ENCODE measurements around the gene ZNF570.
A peak's percentile ranks its signal among the peaks of the same experiment; 100 is the strongest.

ZNF570 gene

DNA sequence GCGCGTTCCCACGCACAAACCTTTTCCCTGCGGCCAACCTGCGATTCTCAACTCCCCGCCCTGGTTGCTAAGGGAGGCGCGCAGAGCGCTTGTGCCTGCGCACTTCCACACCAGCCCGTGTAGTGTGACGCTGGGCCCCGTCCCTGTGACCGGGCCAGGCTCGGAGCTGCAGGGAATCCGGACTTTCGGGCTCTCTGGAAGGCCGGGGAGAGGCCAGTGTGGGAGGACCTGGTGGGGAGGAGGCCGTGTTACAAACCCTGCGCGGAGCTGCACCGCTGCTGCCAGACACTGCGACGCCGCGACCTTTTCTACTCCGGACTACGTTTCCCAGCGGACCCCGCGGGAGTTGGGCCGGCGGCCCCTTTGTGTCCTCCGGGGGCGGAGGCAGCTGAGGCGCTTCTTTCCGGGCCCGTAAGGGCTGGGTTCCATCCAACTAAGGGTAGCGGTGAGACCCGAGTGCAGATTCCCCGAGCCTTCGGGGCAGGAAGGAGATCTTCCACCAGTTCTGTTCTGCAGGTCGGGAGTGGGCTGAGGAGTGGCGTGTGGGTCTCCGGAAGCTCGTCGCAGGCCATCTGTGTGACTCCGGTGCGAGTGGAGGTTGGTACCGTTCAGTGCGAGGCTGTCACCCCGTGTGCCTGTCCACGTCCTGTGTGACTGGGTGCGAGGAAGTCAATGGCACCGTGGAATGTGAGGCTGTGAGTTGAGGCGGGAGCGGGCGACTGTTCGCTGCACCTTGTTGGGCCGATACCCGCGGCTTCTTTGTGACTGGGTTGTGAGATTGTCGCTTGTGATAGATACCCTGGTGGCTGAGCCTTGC is at the start of gene ZNF570:
Gene ZNF570 (plus strand): TSS at position 396 of the 817 bp plus-strand sequence. CDS start 999 bp downstream, outside the sequence.
- Histone ChIP-seq H3K9me3 (ENCODE audit: control insufficient read depth, low read depth, low read length) (no peaks in the 10 kb centered on the region), H3K27me3 (ENCODE audit: control insufficient read depth, insufficient read depth, low read length) (no peaks in the 10 kb centered on the region), H3K4me1 (ENCODE audit: control insufficient read depth, low read depth, low read length) (no peaks in the 10 kb centered on the region), H3K27ac (ENCODE audit: low read length) (no peak within 1 kb of the TSS), H3K36me3 (ENCODE audit: control insufficient read depth, low read depth, low read length) (peaks cover 6% of the 10 kb centered on the region), H3K9ac (ENCODE audit: low read length) (peak within 1 kb of the TSS; percentile 70), H3K4me3 (ENCODE audit: low read length) (peak within 1 kb of the TSS; percentile 100)

DNA sequence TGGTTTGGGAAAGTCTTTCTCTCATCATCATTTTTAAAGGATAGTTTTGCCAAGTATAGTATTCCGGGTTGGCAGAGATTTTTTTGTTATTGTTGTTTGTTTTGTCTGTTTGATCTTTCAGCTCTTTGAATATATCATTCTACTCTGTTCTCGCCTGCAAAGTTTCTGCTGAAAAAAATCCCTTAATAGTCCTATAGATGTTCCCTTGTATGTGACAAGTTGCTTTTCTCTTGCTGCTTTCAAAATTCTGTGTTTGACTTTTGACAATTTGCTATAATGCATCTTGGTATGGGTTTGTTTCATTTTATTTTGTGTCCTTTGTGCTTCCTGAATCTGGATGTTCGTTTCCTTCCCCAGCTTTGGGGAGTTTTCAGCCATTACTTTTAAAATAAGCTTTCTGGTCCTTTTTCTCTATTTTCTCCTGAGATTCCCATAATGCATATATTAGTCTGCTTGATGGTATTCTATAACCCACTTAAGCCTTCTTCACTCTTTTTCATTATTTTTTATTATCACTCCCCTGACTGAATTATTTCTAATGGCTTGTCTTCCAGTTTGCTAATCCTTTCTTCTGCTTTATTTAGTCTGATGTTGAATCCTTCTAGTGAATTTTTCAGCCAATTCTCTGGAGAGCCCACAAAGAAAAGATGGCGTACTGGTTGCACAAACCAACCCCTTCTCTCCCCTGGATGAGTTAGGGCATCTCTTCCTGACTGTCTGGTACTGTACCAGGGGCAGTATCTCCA is 16.5 kb upstream of the ZNF570 start:
- Histone ChIP-seq H3K9me3 (ENCODE audit: control insufficient read depth, low read depth, low read length) (peaks cover 89% of the 10 kb centered on the region), H3K9ac (ENCODE audit: low read length) (no peak overlapping the region), H3K4me3 (ENCODE audit: low read length) (no peak overlapping the region), H3K4me1 (ENCODE audit: control insufficient read depth, low read depth, low read length) (no peaks in the 10 kb centered on the region), H3K27me3 (ENCODE audit: control insufficient read depth, insufficient read depth, low read length) (no peaks in the 10 kb centered on the region), H3K36me3 (ENCODE audit: control insufficient read depth, low read depth, low read length) (no peaks in the 10 kb centered on the region), H3K27ac (ENCODE audit: low read length) (no peak overlapping the region)

DNA sequence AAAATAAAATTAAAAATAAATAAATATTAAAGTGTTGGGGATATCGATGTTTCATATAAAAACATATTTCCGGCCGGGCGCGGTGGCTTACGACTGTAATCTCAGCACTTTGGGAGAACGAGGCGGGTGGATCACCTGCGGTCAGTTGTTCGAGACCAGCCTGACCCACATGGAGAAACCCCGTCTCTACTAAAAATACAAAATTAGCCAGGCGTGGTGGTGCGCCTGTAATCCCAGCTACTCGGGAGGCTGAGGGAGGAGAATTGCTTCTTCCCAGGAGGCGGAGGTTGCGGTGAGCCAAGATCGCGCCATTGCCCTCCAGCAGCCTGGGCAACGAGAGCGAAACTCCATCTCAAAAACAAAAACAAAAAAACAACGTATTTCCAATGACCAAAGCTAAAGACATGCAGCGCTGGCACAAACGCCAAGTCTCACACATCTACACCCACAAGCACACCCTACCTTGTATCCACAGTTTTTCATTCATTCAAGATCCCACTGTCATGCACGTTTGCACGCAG is 2.8 kb upstream of the ZNF570 start:
- Histone ChIP-seq H3K27me3 (ENCODE audit: control insufficient read depth, insufficient read depth, low read length) (no peaks in the 10 kb centered on the region), H3K9ac (ENCODE audit: low read length) (peak overlapping the region; percentile 62), H3K36me3 (ENCODE audit: control insufficient read depth, low read depth, low read length) (peaks cover 13% of the 10 kb centered on the region), H3K27ac (ENCODE audit: low read length) (no peak overlapping the region), H3K9me3 (ENCODE audit: control insufficient read depth, low read depth, low read length) (no peaks in the 10 kb centered on the region), H3K4me3 (ENCODE audit: low read length) (peak overlapping the region; percentile 91), H3K4me1 (ENCODE audit: control insufficient read depth, low read depth, low read length) (no peaks in the 10 kb centered on the region)

GRCh38 chr19:37466798-37467607 is 2.2 kb upstream of the ZNF570 start, which contains the start of gene ZNF569:
ZNF569 (minus strand) TSS chr19:37467444; CDS start chr19:37444921, 22,523 bp downstream.
- no peaks in the 10 kb centered on the region for H3K9me3 ChIP-seq (ENCODE audit: control insufficient read depth, low read depth, low read length)
- H3K27ac ChIP-seq (ENCODE audit: low read length), result no peak within 1 kb of the TSS
- peak within 1 kb of the TSS; percentile 62 for H3K9ac ChIP-seq (ENCODE audit: low read length)
- no peaks in the 10 kb centered on the region for H3K27me3 ChIP-seq (ENCODE audit: control insufficient read depth, insufficient read depth, low read length)
- H3K4me1 ChIP-seq (ENCODE audit: control insufficient read depth, low read depth, low read length), result no peaks in the 10 kb centered on the region
- H3K4me3 ChIP-seq (ENCODE audit: low read length), result peak within 1 kb of the TSS; percentile 91
- peaks cover 13% of the 10 kb centered on the region for H3K36me3 ChIP-seq (ENCODE audit: control insufficient read depth, low read depth, low read length)

- no peaks in the 10 kb centered on the region for H3K9me3 ChIP-seq (ENCODE audit: control insufficient read depth, low read depth, low read length)
- H3K36me3 ChIP-seq (ENCODE audit: control insufficient read depth, low read depth, low read length), result peaks cover 13% of the 10 kb centered on the region
- H3K4me3 ChIP-seq (ENCODE audit: low read length), result peak overlapping the region; percentile 91
- no peak overlapping the region for H3K27ac ChIP-seq (ENCODE audit: low read length)
- H3K4me1 ChIP-seq (ENCODE audit: control insufficient read depth, low read depth, low read length), result no peaks in the 10 kb centered on the region
- no peak overlapping the region for H3K9ac ChIP-seq (ENCODE audit: low read length)
- H3K27me3 ChIP-seq (ENCODE audit: control insufficient read depth, insufficient read depth, low read length), result no peaks in the 10 kb centered on the region
Observed at GRCh38 chr19:37467608-37468090, 1.5 kb upstream of the ZNF570 start.

DNA sequence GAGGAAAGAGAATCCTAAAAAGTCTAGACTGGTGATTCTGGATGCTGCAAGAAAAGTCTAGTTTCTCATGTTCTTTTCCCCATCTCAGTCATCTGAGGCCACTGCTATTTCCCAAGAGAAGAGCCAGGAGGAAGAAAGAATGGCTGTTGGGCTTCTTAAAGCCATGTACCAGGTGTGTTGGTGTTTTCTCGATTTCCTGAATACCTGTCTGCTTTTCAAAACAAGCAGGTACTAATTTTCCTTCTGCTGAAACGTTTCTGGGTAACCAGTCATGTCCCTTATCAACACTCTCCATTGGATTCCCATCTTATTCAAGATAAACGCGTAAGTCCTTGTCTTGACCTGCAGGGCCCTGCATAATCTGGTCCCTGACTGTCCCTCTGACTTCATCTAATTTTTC is 1.1 kb downstream of the ZNF570 start:
- H3K9ac ChIP-seq (ENCODE audit: low read length), result no peak overlapping the region
- peak overlapping the region; percentile 100 for H3K4me3 ChIP-seq (ENCODE audit: low read length)
- H3K27me3 ChIP-seq (ENCODE audit: control insufficient read depth, insufficient read depth, low read length), result no peaks in the 10 kb centered on the region
- H3K4me1 ChIP-seq (ENCODE audit: control insufficient read depth, low read depth, low read length), result no peaks in the 10 kb centered on the region
- H3K36me3 ChIP-seq (ENCODE audit: control insufficient read depth, low read depth, low read length), result no peaks in the 10 kb centered on the region
- no peaks in the 10 kb centered on the region for H3K9me3 ChIP-seq (ENCODE audit: control insufficient read depth, low read depth, low read length)
- H3K27ac ChIP-seq (ENCODE audit: low read length), result no peak overlapping the region

- Histone ChIP-seq H3K4me1 (ENCODE audit: control insufficient read depth, low read depth, low read length) (no peaks in the 10 kb centered on the region), H3K4me3 (ENCODE audit: low read length) (no peak overlapping the region), H3K27me3 (ENCODE audit: control insufficient read depth, insufficient read depth, low read length) (no peaks in the 10 kb centered on the region), H3K9ac (ENCODE audit: low read length) (no peak overlapping the region), H3K36me3 (ENCODE audit: control insufficient read depth, low read depth, low read length) (peaks cover 14% of the 10 kb centered on the region), H3K9me3 (ENCODE audit: control insufficient read depth, low read depth, low read length) (peaks cover 9% of the 10 kb centered on the region), H3K27ac (ENCODE audit: low read length) (no peak overlapping the region)
Observed at GRCh38 chr19:37472165-37472564, 3.0 kb downstream of the ZNF570 start.

DNA sequence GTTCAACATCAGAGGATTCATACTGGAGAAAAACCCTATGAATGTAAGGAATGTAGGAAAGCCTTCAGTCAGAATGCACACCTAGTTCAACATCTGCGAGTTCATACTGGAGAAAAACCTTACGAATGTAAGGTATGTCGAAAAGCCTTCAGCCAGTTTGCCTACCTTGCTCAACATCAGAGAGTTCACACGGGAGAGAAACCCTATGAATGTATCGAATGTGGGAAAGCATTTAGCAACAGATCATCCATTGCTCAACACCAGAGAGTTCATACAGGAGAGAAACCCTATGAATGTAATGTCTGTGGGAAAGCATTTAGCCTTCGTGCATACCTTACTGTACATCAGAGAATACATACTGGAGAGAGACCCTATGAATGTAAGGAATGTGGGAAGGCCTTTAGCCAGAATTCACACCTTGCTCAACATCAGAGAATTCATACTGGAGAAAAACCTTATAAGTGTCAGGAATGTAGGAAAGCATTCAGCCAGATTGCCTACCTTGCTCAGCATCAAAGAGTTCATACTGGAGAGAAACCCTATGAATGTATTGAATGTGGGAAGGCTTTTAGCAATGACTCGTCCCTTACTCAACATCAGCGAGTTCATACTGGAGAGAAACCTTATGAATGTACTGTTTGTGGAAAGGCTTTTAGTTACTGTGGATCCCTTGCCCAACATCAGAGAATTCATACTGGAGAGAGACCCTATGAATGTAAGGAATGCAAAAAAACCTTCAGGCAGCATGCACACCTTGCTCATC is 15.4 kb downstream of the ZNF570 start:
- Histone ChIP-seq H3K9ac (ENCODE audit: low read length) (no peak overlapping the region), H3K4me1 (ENCODE audit: control insufficient read depth, low read depth, low read length) (no peaks in the 10 kb centered on the region), H3K4me3 (ENCODE audit: low read length) (no peak overlapping the region), H3K27me3 (ENCODE audit: control insufficient read depth, insufficient read depth, low read length) (no peaks in the 10 kb centered on the region), H3K27ac (ENCODE audit: low read length) (no peak overlapping the region), H3K9me3 (ENCODE audit: control insufficient read depth, low read depth, low read length) (peaks cover 66% of the 10 kb centered on the region), H3K36me3 (ENCODE audit: control insufficient read depth, low read depth, low read length) (peaks cover 13% of the 10 kb centered on the region)

DNA sequence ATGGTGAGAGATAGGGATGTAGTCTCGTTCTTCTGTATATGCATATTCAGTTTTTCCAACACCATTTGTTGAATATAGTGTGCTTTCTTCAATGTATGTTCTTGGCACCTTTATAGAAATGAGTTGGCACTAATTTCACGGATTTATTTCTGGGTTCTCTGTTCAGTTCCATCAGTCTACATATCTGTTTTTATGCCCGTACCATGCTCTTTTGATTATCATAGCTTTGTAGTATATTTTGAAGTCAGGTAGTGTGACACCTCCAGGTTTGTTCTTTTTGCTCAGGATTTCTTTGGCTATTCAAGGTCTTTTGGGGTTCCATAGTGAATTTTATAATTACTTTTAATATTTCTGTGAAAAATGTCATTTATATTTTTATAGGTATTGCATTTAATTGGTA is 23.1 kb downstream of the ZNF570 start:
- Histone ChIP-seq H3K36me3 (ENCODE audit: control insufficient read depth, low read depth, low read length) (no peaks in the 10 kb centered on the region), H3K9me3 (ENCODE audit: control insufficient read depth, low read depth, low read length) (peaks cover 31% of the 10 kb centered on the region), H3K4me1 (ENCODE audit: control insufficient read depth, low read depth, low read length) (no peaks in the 10 kb centered on the region), H3K9ac (ENCODE audit: low read length) (no peak overlapping the region), H3K4me3 (ENCODE audit: low read length) (no peak overlapping the region), H3K27me3 (ENCODE audit: control insufficient read depth, insufficient read depth, low read length) (no peaks in the 10 kb centered on the region), H3K27ac (ENCODE audit: low read length) (no peak overlapping the region)

- peak overlapping the region; percentile 98 for H3K27ac ChIP-seq (ENCODE audit: low read length)
Observed at GRCh38 chr19:37505958-37506386, 36.8 kb downstream of the ZNF570 start.

More at GRCh38 chr19:37505958-37506386, 36.8 kb downstream of the ZNF570 start:
- no peaks in the 10 kb centered on the region for H3K27me3 ChIP-seq (ENCODE audit: control insufficient read depth, insufficient read depth, low read length)
- peak overlapping the region; percentile 98 for H3K9ac ChIP-seq (ENCODE audit: low read length)
- peaks cover 10% of the 10 kb centered on the region for H3K4me1 ChIP-seq (ENCODE audit: control insufficient read depth, low read depth, low read length)
- H3K36me3 ChIP-seq (ENCODE audit: control insufficient read depth, low read depth, low read length), result no peaks in the 10 kb centered on the region
- no peaks in the 10 kb centered on the region for H3K9me3 ChIP-seq (ENCODE audit: control insufficient read depth, low read depth, low read length)
- H3K4me3 ChIP-seq (ENCODE audit: low read length), result peak overlapping the region; percentile 89

Data from iPS-18a (cell line).